ENCODE results near the gene METAP1D. TPM values are rescaled to one million over a fixed set of nuclear protein-coding genes. Genes with fewer than 3 reads are reported as not detected.
A peak's percentile ranks its signal among the peaks of the same experiment; 100 is the strongest.

The METAP1D gene
- total RNA-seq, 1 experiment from 2014 or later: 32.4 TPM

- no TSS peak for BruUV-seq (replicated peaks)
- Histone ChIP-seq H3K27ac (no peak overlapping the region), H3K9me2 (ENCODE audit: insufficient read depth) (no peaks in the 10 kb centered on the region), H3K4me2 (peak overlapping the region; percentile 95), H3K4me3 (peak overlapping the region; percentile 68; the same call in 1 of the 2 replicates), H3K36me3 (ENCODE audit: low read depth) (no peaks in the 10 kb centered on the region), H3K27me3 (ENCODE audit: insufficient read depth, low read depth) (no peaks in the 10 kb centered on the region), H3K4me1 (replicated peaks; ENCODE audit: insufficient read depth) (peaks cover 48% of the 10 kb centered on the region), H2AFZ (0 out of 2 replicates have a peak overlapping the region, but pooled peaks have one; percentile 80), H3K9me3 (ENCODE audit: insufficient read depth, low read depth) (no peaks in the 10 kb centered on the region), H3F3A (ENCODE audit: insufficient read depth, low read depth) (peaks cover 46% of the 10 kb centered on the region), H4K20me1 (ENCODE audit: insufficient read depth) (no peaks in the 10 kb centered on the region), H3K79me2 (ENCODE audit: low read depth) (no peaks in the 10 kb centered on the region)
- intact Hi-C loops (cut with micrococcal nuclease; ENCODE audit: unreplicated experiment): loop anchor here (10.0 kb wide), 2 partner anchors 666 to 1126 kb away; partner anchors contain the start of genes DCAF17 and METTL8
- POLR2A ChIA-PET (ENCODE audit: unreplicated experiment): interaction anchor here (0.5 to 0.7 kb wide), 2 partner anchors 180 to 341 kb away, joined by 3 read pairs; no protein-coding TSS in a partner anchor
- TF ChIP-seq, protein P1, sequence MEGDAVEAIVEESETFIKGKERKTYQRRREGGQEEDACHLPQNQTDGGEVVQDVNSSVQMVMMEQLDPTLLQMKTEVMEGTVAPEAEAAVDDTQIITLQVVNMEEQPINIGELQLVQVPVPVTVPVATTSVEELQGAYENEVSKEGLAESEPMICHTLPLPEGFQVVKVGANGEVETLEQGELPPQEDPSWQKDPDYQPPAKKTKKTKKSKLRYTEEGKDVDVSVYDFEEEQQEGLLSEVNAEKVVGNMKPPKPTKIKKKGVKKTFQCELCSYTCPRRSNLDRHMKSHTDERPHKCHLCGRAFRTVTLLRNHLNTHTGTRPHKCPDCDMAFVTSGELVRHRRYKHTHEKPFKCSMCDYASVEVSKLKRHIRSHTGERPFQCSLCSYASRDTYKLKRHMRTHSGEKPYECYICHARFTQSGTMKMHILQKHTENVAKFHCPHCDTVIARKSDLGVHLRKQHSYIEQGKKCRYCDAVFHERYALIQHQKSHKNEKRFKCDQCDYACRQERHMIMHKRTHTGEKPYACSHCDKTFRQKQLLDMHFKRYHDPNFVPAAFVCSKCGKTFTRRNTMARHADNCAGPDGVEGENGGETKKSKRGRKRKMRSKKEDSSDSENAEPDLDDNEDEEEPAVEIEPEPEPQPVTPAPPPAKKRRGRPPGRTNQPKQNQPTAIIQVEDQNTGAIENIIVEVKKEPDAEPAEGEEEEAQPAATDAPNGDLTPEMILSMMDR (conservative IDR thresholded peaks at IDR 0.05): no peak
- no peak for TF ChIP-seq EZH2 (IDR thresholded peaks at IDR 0.05; ENCODE audit: low read depth)
- CTCF ChIA-PET: interaction anchor here (0.5 to 0.6 kb wide), 2 partner anchors 131 to 345 kb away, joined by 3 to 11 read pairs; no protein-coding TSS in a partner anchor
- DNase-seq: peak in 1 of 2 experiments; percentile 37
Measured at GRCh38 chr2:172100080-172100934, 100.6 kb downstream of the METAP1D start.

DNA sequence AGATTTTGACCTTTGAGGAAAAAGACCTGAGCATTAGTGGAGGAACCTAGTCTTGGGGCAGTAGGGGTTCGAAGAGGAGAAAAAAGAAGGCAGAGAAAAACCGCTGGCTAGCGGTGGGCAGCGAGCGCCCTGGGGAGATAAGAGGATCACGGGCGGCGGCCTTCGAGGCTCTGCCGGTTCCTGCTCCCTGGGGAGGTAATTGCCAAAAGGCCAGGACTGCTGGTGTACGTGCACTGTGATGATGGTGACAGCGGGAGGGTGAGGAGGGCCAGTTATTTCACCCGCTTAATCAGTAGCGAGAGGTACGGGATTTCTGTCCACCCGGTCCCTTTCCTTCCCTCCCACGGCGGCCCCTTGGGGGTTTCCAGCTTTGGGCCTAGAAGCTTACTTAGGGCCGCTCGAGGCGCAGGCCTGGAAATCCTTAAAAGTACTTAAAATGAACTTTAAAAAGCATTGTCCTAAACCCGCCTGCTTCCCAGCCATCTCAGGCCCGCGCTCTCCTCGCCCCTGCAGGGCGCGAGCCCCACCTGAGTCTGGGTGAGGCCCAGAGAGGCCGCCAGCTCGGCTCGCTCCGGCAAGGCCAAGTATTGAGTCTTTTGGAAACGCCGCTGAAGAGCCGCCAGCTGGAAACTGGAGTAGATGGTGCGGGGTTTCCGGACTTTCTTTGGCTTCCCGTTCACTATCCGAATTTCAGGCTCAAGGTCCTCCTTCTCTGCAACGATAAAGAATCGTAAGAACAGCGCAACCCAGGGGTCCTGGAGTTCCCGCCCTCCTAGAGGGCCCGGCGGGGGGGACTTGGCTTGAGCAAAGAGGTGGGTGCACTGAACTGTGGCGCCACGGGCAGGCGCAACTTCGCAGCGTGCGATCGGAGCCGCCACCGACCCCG is 101.4 kb downstream of the METAP1D start:
- DNase-seq: no peak
- Histone ChIP-seq H3K9me3 (ENCODE audit: insufficient read depth, low read depth) (no peaks in the 10 kb centered on the region), H4K20me1 (ENCODE audit: insufficient read depth) (no peaks in the 10 kb centered on the region), H3K4me1 (replicated peaks; ENCODE audit: insufficient read depth) (peaks cover 40% of the 10 kb centered on the region), H3K4me2 (no peak overlapping the region), H3K27me3 (ENCODE audit: insufficient read depth, low read depth) (no peaks in the 10 kb centered on the region), H3K79me2 (ENCODE audit: low read depth) (no peaks in the 10 kb centered on the region), H3K9me2 (ENCODE audit: insufficient read depth) (no peaks in the 10 kb centered on the region), H3F3A (ENCODE audit: insufficient read depth, low read depth) (peaks cover 40% of the 10 kb centered on the region), H3K27ac (no peak overlapping the region), H3K4me3 (no peak overlapping the region), H2AFZ (no peak overlapping the region), H3K36me3 (ENCODE audit: low read depth) (no peaks in the 10 kb centered on the region)
- intact Hi-C loops (cut with micrococcal nuclease; ENCODE audit: unreplicated experiment): loop anchor here (10.0 kb wide), 2 partner anchors 666 to 1126 kb away; partner anchors contain the start of genes DCAF17 and METTL8
- TF ChIP-seq, protein P1 (conservative IDR thresholded peaks at IDR 0.05): no peak
- no peak for TF ChIP-seq EZH2 (IDR thresholded peaks at IDR 0.05; ENCODE audit: low read depth)
- TSS peak; percentile 38 for BruUV-seq (replicated peaks)
- ChIA-PET CTCF (interaction anchor here (0.5 kb wide), 1 partner anchor 25 kb away, joined by 3 read pairs; no protein-coding TSS in a partner anchor), POLR2A (ENCODE audit: unreplicated experiment) (no interaction called here)

Data from PC-9 (cell line).